ENCODE data around the gene RIPOR3.

GRCh38 chr20:50727792-50728485 lies 36.6 kb upstream of the RIPOR3 start:
- no peak for TF ChIP-seq EP300 (conservative IDR thresholded peaks at IDR 0.05; ENCODE audit: poor library complexity, severe bottlenecking)
- TF ChIP-seq CTCF (IDR thresholded peaks at IDR 0.05; ENCODE audit: poor library complexity, severe bottlenecking), result no peak
- TF ChIP-seq EZH2 (IDR thresholded peaks at IDR 0.05; ENCODE audit: borderline replicate concordance, insufficient read depth, low read length, poor library complexity, severe bottlenecking), result no peak
- no peak for TF ChIP-seq TAF1 (IDR thresholded peaks at IDR 0.05; ENCODE audit: low read depth)
- no peak for TF ChIP-seq POLR2AphosphoS5 (IDR thresholded peaks at IDR 0.05)
- TF ChIP-seq RAD21 (conservative IDR thresholded peaks at IDR 0.05), result no peak
